A549 (cell line): ENCODE results near the gene KRT17. TPM values are rescaled to one million over a fixed set of nuclear protein-coding genes. Genes with fewer than 3 reads are reported as not detected.
A peak's percentile ranks its signal among the peaks of the same experiment; 100 is the strongest.

ENCODE experiments used
- ATAC-seq, 2 experiments: fragments of 200-7000 bp in 1 of 2; fragments of >200 bp in 1 of 2; cut with Nextera tagmentation in 1 of 2; cut with Tn5 transposase in 1 of 2; 3 replicates each; pipeline versions ENCODE4 v1.8.0 to v1.9.1; 2018 to 2020; ENCODE audit warnings: mild to moderate bottlenecking in 1 of 2, moderate library complexity in 1 of 2
- CTCF ChIA-PET: fragments of 300-600 bp; sonication (Branson Sonifier 250); formaldehyde crosslinking; extraction: SDS; loops from one replicate; lab custom pipeline; 2021; ENCODE audit warnings: antibody characterized with exemption, inconsistent platforms; lab: Yijun Ruan, JAX
- POLR2A ChIA-PET: fragments of 350-600 bp; formaldehyde crosslinking; extraction: SDS; loops from one replicate; lab custom pipeline; 2021; ENCODE audit warnings: antibody characterized with exemption, inconsistent platforms; lab: Yijun Ruan, JAX
- DNase-seq, 2 experiments: peaks; one replicate each; pipeline versions ENCODE4 v3.0.0 to v3.0.0-alpha.2; 2011 to 2016; ENCODE audit warnings: low read depth in 1 of 2, low spot score in 1 of 2
- FAIRE-seq: peaks from 2 replicates; lab custom pipeline; 2011; peaks lifted over from hg19 to GRCh38; lab: Jason Lieb, UNC
- H3K27ac ChIP-seq, 2 experiments: fragments of >200 bp; sonication (Bioruptor Twin); formaldehyde crosslinking; 3 replicates each; pipeline ENCODE4 v1.5.1; 2016 to 2017
- H3K4me1 ChIP-seq: fragments of >200 bp; sonication (Bioruptor Twin); formaldehyde crosslinking; 3 replicates; pipeline ENCODE4 v1.6.1; 2016
- H3K4me2 ChIP-seq: fragments of >200 bp; sonication (Bioruptor Twin); formaldehyde crosslinking; 3 replicates; pipeline ENCODE4 v1.6.1; 2016
- H3K4me3 ChIP-seq: fragments of >200 bp; sonication (Bioruptor Twin); formaldehyde crosslinking; 3 replicates; pipeline ENCODE4 v1.5.1; 2016
- H3K9me3 ChIP-seq: fragments of >200 bp; sonication (Bioruptor Twin); formaldehyde crosslinking; 3 replicates; pipeline ENCODE4 v1.6.1; 2016
- BCL3 ChIP-seq: fragments of >200 bp; sonication (Bioruptor Twin); formaldehyde crosslinking; IDR thresholded peaks from 3 replicates; pipeline ENCODE4 v1.6.1; 2016
- BHLHE40 ChIP-seq: IDR thresholded peaks from 2 replicates; pipeline ENCODE4 v1.6.1; 2012; ENCODE audit warnings: low read depth, low read length, inconsistent platforms
- CEBPB ChIP-seq, 2 experiments: fragments of >200 bp in 1 of 2; sonication (Bioruptor Twin) in 1 of 2; formaldehyde crosslinking in 1 of 2; IDR thresholded peaks; 2 replicates each; pipeline ENCODE4 v1.6.1; 2012 to 2016
- CHD2 ChIP-seq: fragments of 150-350 bp; IDR thresholded peaks from 2 replicates; pipeline ENCODE4 v1.6.1; 2014; ENCODE audit warnings: low read length; ENCODE audit not compliant: partially characterized antibody
- CHD4 ChIP-seq: fragments of 200-600 bp; sonication (generic); IDR thresholded peaks from 2 replicates; pipeline ENCODE4 v1.6.1; 2016; ENCODE audit warnings: antibody characterized with exemption, mild to moderate bottlenecking, borderline replicate concordance
- E2F6 ChIP-seq: IDR thresholded peaks from 2 replicates; pipeline ENCODE4 v1.6.1; 2012; ENCODE audit warnings: low read depth, borderline replicate concordance
- ESRRA ChIP-seq: fragments of 150-350 bp; IDR thresholded peaks from 2 replicates; pipeline ENCODE4 v1.6.1; 2014; ENCODE audit warnings: mild to moderate bottlenecking, low read length, borderline replicate concordance
- FOSB ChIP-seq: fragments of 250-450 bp; sonication (Bioruptor Pico); IDR thresholded peaks from 2 replicates; pipeline ENCODE4 v1.5.0; 2020; ENCODE audit warnings: mild to moderate bottlenecking, moderate library complexity
- FOXS1 ChIP-seq: fragments of 250-450 bp; sonication (Bioruptor Pico); IDR thresholded peaks from 2 replicates; pipeline ENCODE4 v1.5.0; 2020; ENCODE audit warnings: mild to moderate bottlenecking, moderate library complexity
- GATA3 ChIP-seq: IDR thresholded peaks from 2 replicates; pipeline ENCODE4 v1.6.1; 2012; ENCODE audit warnings: borderline replicate concordance
- HES2 ChIP-seq: fragments of >200 bp; sonication (Bioruptor Twin); formaldehyde crosslinking; IDR thresholded peaks from 2 replicates; pipeline ENCODE4 v1.6.1; 2016
- HEYL ChIP-seq: fragments of 250-450 bp; sonication (Bioruptor Pico); IDR thresholded peaks from 2 replicates; pipeline ENCODE4 v1.8.0; 2021; ENCODE audit warnings: mild to moderate bottlenecking, moderate library complexity
- HOXA7 ChIP-seq: fragments of 250-450 bp; sonication (Bioruptor Pico); IDR thresholded peaks from 2 replicates; pipeline ENCODE4 v1.5.0; 2020; ENCODE audit warnings: mild to moderate bottlenecking, moderate library complexity
- HOXB13 ChIP-seq: fragments of 250-450 bp; sonication (Bioruptor Pico); IDR thresholded peaks from 2 replicates; pipeline ENCODE4 v1.5.0; 2020; ENCODE audit warnings: low read depth, mild to moderate bottlenecking, moderate library complexity
- JUN ChIP-seq, 2 experiments: fragments of >200 bp; sonication (Bioruptor Twin); formaldehyde crosslinking; IDR thresholded peaks; 2 replicates in 1 of 2; 3 replicates in 1 of 2; pipeline ENCODE4 v1.6.1; 2016 to 2017
- KDM5A ChIP-seq: fragments of 200-600 bp; sonication (generic); IDR thresholded peaks from 2 replicates; pipeline ENCODE4 v1.6.1; 2016; ENCODE audit warnings: antibody characterized with exemption, mild to moderate bottlenecking
- NFE2L2 ChIP-seq: fragments of 150-350 bp; conservative IDR thresholded peaks from 2 replicates; pipeline ENCODE4 v1.6.1; 2014; ENCODE audit warnings: low read length
- NPAS2 ChIP-seq: fragments of 250-450 bp; sonication (Bioruptor Pico); IDR thresholded peaks from 2 replicates; pipeline ENCODE4 v1.8.0; 2022; ENCODE audit warnings: mild to moderate bottlenecking, moderate library complexity, borderline replicate concordance
- PBX3 ChIP-seq: IDR thresholded peaks from 2 replicates; pipeline ENCODE4 v1.6.1; 2012
- PHF8 ChIP-seq: fragments of 200-600 bp; sonication (generic); IDR thresholded peaks from 2 replicates; pipeline ENCODE4 v1.6.1; 2016; ENCODE audit warnings: low read depth, mild to moderate bottlenecking, antibody characterized with exemption, moderate library complexity, borderline replicate concordance
- POLR2AphosphoS2 ChIP-seq: conservative IDR thresholded peaks from 2 replicates; pipeline ENCODE4 v1.6.1; 2012; ENCODE audit warnings: low read length, improper control_type of control experiment, inconsistent platforms
- RARB ChIP-seq: fragments of 250-450 bp; sonication (Bioruptor Pico); IDR thresholded peaks from 2 replicates; pipeline ENCODE4 v1.8.0; 2021; ENCODE audit warnings: mild to moderate bottlenecking, moderate library complexity
- REST ChIP-seq: fragments of 200-600 bp; sonication (generic); IDR thresholded peaks from 2 replicates; pipeline ENCODE4 v1.6.1; 2016; ENCODE audit warnings: antibody characterized with exemption, mild to moderate bottlenecking, moderate library complexity
- RFX5 ChIP-seq: fragments of 450-650 bp; IDR thresholded peaks from 2 replicates; pipeline ENCODE4 v1.7.1; 2014; ENCODE audit warnings: antibody characterized with exemption, mild to moderate bottlenecking, moderate library complexity
- SMC3 ChIP-seq: fragments of >200 bp; sonication (Bioruptor Twin); formaldehyde crosslinking; IDR thresholded peaks from 3 replicates; pipeline ENCODE4 v1.6.1; 2018; ENCODE audit warnings: inconsistent platforms
- SREBF2 ChIP-seq: fragments of 450-650 bp; IDR thresholded peaks from 2 replicates; pipeline ENCODE4 v1.6.1; 2014; ENCODE audit warnings: mild to moderate bottlenecking, moderate library complexity
- TFCP2L1 ChIP-seq: fragments of 250-450 bp; sonication (Bioruptor Pico); IDR thresholded peaks from 2 replicates; pipeline ENCODE4 v1.5.0; 2021; ENCODE audit warnings: mild to moderate bottlenecking
- TP53 ChIP-seq: fragments of 250-450 bp; sonication (Bioruptor Pico); IDR thresholded peaks from 2 replicates; pipeline ENCODE4 v1.5.0; 2021; ENCODE audit warnings: mild to moderate bottlenecking, moderate library complexity
- ZC3H11A ChIP-seq: fragments of 450-650 bp; IDR thresholded peaks from 2 replicates; pipeline ENCODE4 v1.6.1; 2014; ENCODE audit warnings: antibody characterized with exemption, mild to moderate bottlenecking
- ZFP36 ChIP-seq: fragments of 450-650 bp; IDR thresholded peaks from 2 replicates; pipeline ENCODE4 v1.6.1; 2014; ENCODE audit warnings: borderline replicate concordance; ENCODE audit not compliant: partially characterized antibody
- ZSCAN20 ChIP-seq: fragments of 250-450 bp; sonication (Bioruptor Pico); IDR thresholded peaks from 2 replicates; pipeline ENCODE4 v1.8.0; 2022; ENCODE audit warnings: mild to moderate bottlenecking, moderate library complexity
- WGBS: methylation state at CpG from one replicate; pipeline ENCODE4 v1.1.6; 2017; ENCODE audit errors: missing lambda C conversion rate; 5-methylcytosine and 5-hydroxymethylcytosine counted together
- polyA plus RNA-seq, 4 experiments: library from polyadenylated mRNA; depleted of rRNA in 3 of 4; stranded (reverse); fragments of >200 nt; fragmentation: RNase III in 1 of 4; extraction: RNeasy Plus Mini Kit Qiagen cat#74134 plus additional on column Dnase treatment in 1 of 4; gene quantifications; 2 replicates in 3 of 4; 3 replicates in 1 of 4; pipeline ENCODE4 v1.2.3, GENCODE V29; 2011 to 2017
- TF ChIP-seq, protein P1 (sequence below): fragments of >200 bp; sonication (Bioruptor Twin); formaldehyde crosslinking; IDR thresholded peaks from 3 replicates; pipeline ENCODE4 v1.5.1; 2016
- TF ChIP-seq, protein P2 (sequence below): fragments of 450-650 bp; IDR thresholded peaks from 2 replicates; pipeline ENCODE4 v1.6.1; 2014; ENCODE audit warnings: antibody characterized with exemption

The KRT17 gene
- polyA plus RNA-seq, 2 of the 4 experiments (the other 2 are of a cell fraction), result 0.43 to 1.2 TPM

GRCh38 chr17:41647940-41648410 lies 23.6 kb upstream of the KRT17 start:
- ChIA-PET CTCF (interaction anchor here (0.7 to 18.4 kb wide), 142 partner anchors 8 to 1286 kb away, joined by 3 to 678 read pairs (median 5); partner anchors contain the start of genes EIF1, KRT12, KRT14 and KRT15), POLR2A (interaction anchor here (0.8 to 2.1 kb wide), 7 partner anchors 15 to 829 kb away, joined by 4 to 21 read pairs (median 6); no protein-coding TSS in a partner anchor)
- Histone ChIP-seq H3K27ac (peak overlapping the region; percentile 85 to 89), H3K4me3 (peak overlapping the region; percentile 48), H3K9me3 (no peaks in the 10 kb centered on the region), H3K4me1 (peaks cover 38% of the 10 kb centered on the region), H3K4me2 (peak overlapping the region; percentile 97)
- DNase-seq (peak; percentile 82 to 96), ATAC-seq (peak; percentile 77 to 89), FAIRE-seq (no peak)
- WGBS, result 1% methylated on average over 17 of the region's 22 CpGs
- TF ChIP-seq HES2 (no peak), FOXS1 (no peak), HOXB13 (CRISPR knock-in tag) (no peak), SMC3 (peak; percentile 99), POLR2AphosphoS2 (no peak), RFX5 (no peak), ZSCAN20 (no peak), E2F6 (no peak), BHLHE40 (no peak), TFCP2L1 (CRISPR knock-in tag) (no peak), NFE2L2 (no peak), HEYL (CRISPR knock-in tag) (no peak), REST (no peak), ZFP36 (no peak), GATA3 (0 out of 2 replicates have a peak, but pooled peaks have one; percentile 9), KDM5A (peak; percentile 53; the same call in 1 of the 2 replicates), NPAS2 (no peak), RARB (no peak), ESRRA (no peak), HOXA7 (CRISPR knock-in tag) (no peak), ZC3H11A (no peak), SREBF2 (no peak), CHD4 (no peak), PBX3 (no peak), BCL3 (no peak), FOSB (CRISPR knock-in tag) (no peak), CEBPB (IDR thresholded peaks at IDR 0.05) (no peak), PHF8 (no peak), CHD2 (peak; percentile 19), JUN (IDR thresholded peaks at IDR 0.05) (no peak), TP53 (CRISPR knock-in tag) (no peak)
- TF ChIP-seq, protein P1, sequence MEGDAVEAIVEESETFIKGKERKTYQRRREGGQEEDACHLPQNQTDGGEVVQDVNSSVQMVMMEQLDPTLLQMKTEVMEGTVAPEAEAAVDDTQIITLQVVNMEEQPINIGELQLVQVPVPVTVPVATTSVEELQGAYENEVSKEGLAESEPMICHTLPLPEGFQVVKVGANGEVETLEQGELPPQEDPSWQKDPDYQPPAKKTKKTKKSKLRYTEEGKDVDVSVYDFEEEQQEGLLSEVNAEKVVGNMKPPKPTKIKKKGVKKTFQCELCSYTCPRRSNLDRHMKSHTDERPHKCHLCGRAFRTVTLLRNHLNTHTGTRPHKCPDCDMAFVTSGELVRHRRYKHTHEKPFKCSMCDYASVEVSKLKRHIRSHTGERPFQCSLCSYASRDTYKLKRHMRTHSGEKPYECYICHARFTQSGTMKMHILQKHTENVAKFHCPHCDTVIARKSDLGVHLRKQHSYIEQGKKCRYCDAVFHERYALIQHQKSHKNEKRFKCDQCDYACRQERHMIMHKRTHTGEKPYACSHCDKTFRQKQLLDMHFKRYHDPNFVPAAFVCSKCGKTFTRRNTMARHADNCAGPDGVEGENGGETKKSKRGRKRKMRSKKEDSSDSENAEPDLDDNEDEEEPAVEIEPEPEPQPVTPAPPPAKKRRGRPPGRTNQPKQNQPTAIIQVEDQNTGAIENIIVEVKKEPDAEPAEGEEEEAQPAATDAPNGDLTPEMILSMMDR, result peak; percentile 99
- TF ChIP-seq, protein P2, sequence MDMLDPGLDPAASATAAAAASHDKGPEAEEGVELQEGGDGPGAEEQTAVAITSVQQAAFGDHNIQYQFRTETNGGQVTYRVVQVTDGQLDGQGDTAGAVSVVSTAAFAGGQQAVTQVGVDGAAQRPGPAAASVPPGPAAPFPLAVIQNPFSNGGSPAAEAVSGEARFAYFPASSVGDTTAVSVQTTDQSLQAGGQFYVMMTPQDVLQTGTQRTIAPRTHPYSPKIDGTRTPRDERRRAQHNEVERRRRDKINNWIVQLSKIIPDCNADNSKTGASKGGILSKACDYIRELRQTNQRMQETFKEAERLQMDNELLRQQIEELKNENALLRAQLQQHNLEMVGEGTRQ, result 0 out of 2 replicates have a peak, but pooled peaks have one; percentile 13
